H1 (cell line): ENCODE measurements around the gene MAP3K14. TPM values are rescaled to one million over a fixed set of nuclear protein-coding genes. Genes with fewer than 3 reads are reported as not detected.

ENCODE experiments used
- CTCF ChIA-PET: fragments of 300-600 bp; sonication (Branson Sonifier 250); formaldehyde crosslinking; loops from one replicate; lab custom pipeline; 2021; ENCODE audit not compliant: partially characterized antibody; lab: Charles Lee
- POLR2A ChIA-PET: fragments of 300-600 bp; sonication (Branson Sonifier 250); formaldehyde crosslinking; loops from one replicate; lab custom pipeline; 2021; ENCODE audit warnings: inconsistent platforms; ENCODE audit not compliant: partially characterized antibody; lab: Charles Lee
- DNase-seq, 2 experiments: peaks; one replicate each; pipeline versions ENCODE4 v3.0.0 to v3.0.0-alpha.2; 2010 to 2022; ENCODE audit warnings: low spot score in 2 of 2, low read depth in 1 of 2, mixed read lengths in 1 of 2
- FAIRE-seq: peaks from 2 replicates; lab custom pipeline; 2011; peaks lifted over from hg19 to GRCh38; lab: Jason Lieb, UNC
- H2AFZ ChIP-seq: 2 replicates; pipeline ENCODE4 v1.8.1; 2012; ENCODE audit warnings: low read length, inconsistent platforms
- H2AK5ac ChIP-seq: 2 replicates; pipeline ENCODE4 v1.6.1; 2013; ENCODE audit warnings: low read depth, low read length
- H2BK120ac ChIP-seq: replicated peaks from 2 replicates; pipeline ENCODE3; 2013; ENCODE audit warnings: low read depth, low read length, inconsistent platforms
- H2BK12ac ChIP-seq: 2 replicates; pipeline ENCODE4 v1.6.1; 2013; ENCODE audit warnings: low read depth, low read length
- H2BK15ac ChIP-seq: 2 replicates; pipeline ENCODE4 v1.6.1; 2013; ENCODE audit warnings: low read length
- H2BK20ac ChIP-seq: 2 replicates; pipeline ENCODE4 v1.6.1; 2013; ENCODE audit warnings: low read length
- H2BK5ac ChIP-seq: 2 replicates; pipeline ENCODE4 v1.6.1; 2013; ENCODE audit warnings: low read depth, low read length
- H3K14ac ChIP-seq: 2 replicates; pipeline ENCODE4 v1.6.1; 2013; ENCODE audit warnings: inconsistent platforms; ENCODE audit not compliant: insufficient read length
- H3K18ac ChIP-seq: 2 replicates; pipeline ENCODE4 v1.6.1; 2013; ENCODE audit warnings: low read length; ENCODE audit errors: extremely low read depth
- H3K23ac ChIP-seq: 2 replicates; pipeline ENCODE4 v1.6.1; 2013; ENCODE audit warnings: inconsistent platforms; ENCODE audit not compliant: insufficient read length
- H3K23me2 ChIP-seq: 2 replicates; pipeline ENCODE4 v1.6.1; 2013; ENCODE audit warnings: low read depth, low read length
- H3K27ac ChIP-seq: 2 replicates; pipeline ENCODE4 v1.6.1; 2011; ENCODE audit warnings: low read depth, low read length, inconsistent platforms
- H3K27me3 ChIP-seq, 4 experiments: replicated peaks in 1 of 4; 1 replicate in 1 of 4; 2 replicates in 3 of 4; pipeline versions ENCODE4 v1.6.1 to v1.8.1; 2011 to 2013; ENCODE audit warnings: low read length in 3 of 4, mild to moderate bottlenecking in 3 of 4, inconsistent platforms in 2 of 4, mixed read lengths in 2 of 4, moderate library complexity in 1 of 4; ENCODE audit not compliant: control insufficient read depth in 3 of 4, insufficient read depth in 3 of 4; ENCODE audit errors: extremely low read depth in 1 of 4
- H3K36me3 ChIP-seq, 4 experiments: 2 replicates each; pipeline versions ENCODE4 v1.6.1 to v1.8.1; 2011 to 2013; ENCODE audit warnings: mild to moderate bottlenecking in 4 of 4, low read length in 3 of 4, moderate library complexity in 2 of 4, control low read depth in 1 of 4, inconsistent platforms in 1 of 4; ENCODE audit not compliant: insufficient read depth in 4 of 4, control insufficient read depth in 2 of 4
- H3K4ac ChIP-seq: replicated peaks from 2 replicates; pipeline ENCODE3; 2013; ENCODE audit warnings: low read length, low read depth, mixed read lengths, inconsistent platforms; ENCODE audit not compliant: insufficient read length
- H3K4me1 ChIP-seq, 4 experiments: replicated peaks in 1 of 4; 1 replicate in 1 of 4; 2 replicates in 3 of 4; pipeline versions ENCODE4 v1.6.1 to v1.8.1; 2011 to 2013; ENCODE audit warnings: low read length in 3 of 4, inconsistent platforms in 2 of 4, mixed read lengths in 1 of 4; ENCODE audit not compliant: insufficient read depth in 4 of 4, control insufficient read depth in 3 of 4
- H3K4me2 ChIP-seq, 2 experiments: 2 replicates each; pipeline versions ENCODE4 v1.6.1 to v1.8.1; 2011 to 2013; ENCODE audit warnings: low read depth in 2 of 2, low read length in 2 of 2, control low read depth in 1 of 2, inconsistent platforms in 1 of 2, mild to moderate bottlenecking in 1 of 2; ENCODE audit not compliant: insufficient read depth in 1 of 2
- H3K4me3 ChIP-seq, 4 experiments: fragments of 200-600, 300-600 bp in 1 of 4; sonication (generic), shearing (Covaris generic), sonication (Bioruptor Twin) in 1 of 4; 2 replicates each; pipeline versions ENCODE4 v1.5.1 to v1.8.1; 2011 to 2016; ENCODE audit warnings: low read length in 4 of 4, low read depth in 3 of 4, control low read depth in 2 of 4, inconsistent platforms in 2 of 4, mild to moderate bottlenecking in 2 of 4, mixed read lengths in 1 of 4, moderate library complexity in 1 of 4; ENCODE audit not compliant: insufficient read depth in 2 of 4; ENCODE audit errors: extremely low read depth in 1 of 4
- H3K56ac ChIP-seq: replicated peaks from 2 replicates; pipeline ENCODE3; 2013; ENCODE audit warnings: low read depth, mild to moderate bottlenecking, mixed read lengths, low read length, inconsistent platforms; ENCODE audit not compliant: insufficient read length
- H3K79me1 ChIP-seq: 2 replicates; pipeline ENCODE4 v1.6.1; 2013; ENCODE audit warnings: low read depth, low read length, control low read depth
- H3K79me2 ChIP-seq, 2 experiments: 2 replicates each; pipeline versions ENCODE4 v1.6.1 to v1.8.1; 2012 to 2013; ENCODE audit warnings: low read length in 2 of 2, mild to moderate bottlenecking in 2 of 2, inconsistent platforms in 1 of 2; ENCODE audit not compliant: insufficient read depth in 2 of 2, control insufficient read depth in 1 of 2
- H3K9ac ChIP-seq, 4 experiments: replicated peaks in 1 of 4; 1 replicate in 1 of 4; 2 replicates in 3 of 4; pipeline versions ENCODE4 v1.6.1 to v1.8.1; 2011 to 2013; ENCODE audit warnings: low read depth in 3 of 4, low read length in 3 of 4, control low read depth in 2 of 4, mild to moderate bottlenecking in 2 of 4, moderate library complexity in 2 of 4, inconsistent platforms in 1 of 4; ENCODE audit errors: extremely low read depth in 1 of 4
- H3K9me3 ChIP-seq, 2 experiments: 2 replicates each; pipeline versions ENCODE4 v1.6.1 to v1.8.1; 2012 to 2013; ENCODE audit warnings: mild to moderate bottlenecking in 2 of 2, moderate library complexity in 2 of 2, control low read depth in 1 of 2, inconsistent platforms in 1 of 2, low read depth in 1 of 2, low read length in 1 of 2, mixed read lengths in 1 of 2; ENCODE audit not compliant: insufficient read depth in 2 of 2
- H4K20me1 ChIP-seq, 2 experiments: replicated peaks in 1 of 2; 2 replicates each; pipeline versions ENCODE3 to v1.8.1; 2011 to 2013; ENCODE audit warnings: inconsistent platforms in 2 of 2, low read length in 2 of 2, mild to moderate bottlenecking in 1 of 2; ENCODE audit not compliant: insufficient read depth in 2 of 2, control insufficient read depth in 1 of 2
- H4K5ac ChIP-seq: 2 replicates; pipeline ENCODE4 v1.6.1; 2013; ENCODE audit warnings: low read length, low read depth, mixed read lengths, inconsistent platforms; ENCODE audit not compliant: insufficient read length
- H4K8ac ChIP-seq: 2 replicates; pipeline ENCODE4 v1.8.0; 2013; ENCODE audit warnings: mild to moderate bottlenecking, moderate library complexity, low read length, inconsistent platforms; ENCODE audit not compliant: insufficient read depth; ENCODE audit errors: extremely low read depth
- H4K91ac ChIP-seq: replicated peaks from 2 replicates; pipeline ENCODE3; 2013; ENCODE audit warnings: low read length, mixed read lengths, inconsistent platforms; ENCODE audit not compliant: insufficient read length
- KDM4A ChIP-seq: IDR thresholded peaks from one replicate; pipeline ENCODE4 v1.7.1; 2012; ENCODE audit warnings: low read depth, mild to moderate bottlenecking, moderate library complexity, low read length, inconsistent platforms; ENCODE audit not compliant: severe bottlenecking
- WGBS, 2 experiments: shearing (Covaris generic) in 1 of 2; methylation state at CpG; one replicate each; pipeline versions ENCODE4 v1.1.6 to v1.1.7; 2013 to 2015; ENCODE audit warnings: low lambda C conversion rate in 2 of 2, mixed read lengths in 2 of 2, inconsistent platforms in 1 of 2, low coverage in 1 of 2, missing lambda C conversion rate in 1 of 2; ENCODE audit not compliant: insufficient replicate concordance in 2 of 2, insufficient coverage in 1 of 2, insufficient read length in 1 of 2; ENCODE audit errors: extremely low coverage in 1 of 2, missing lambda C conversion rate in 1 of 2; 5-methylcytosine and 5-hydroxymethylcytosine counted together
- polyA plus RNA-seq, 7 experiments: library from polyadenylated mRNA; depleted of rRNA in 3 of 7; stranded (reverse) in 5 of 7; unstranded in 2 of 7; fragments of >200 nt in 5 of 7; fragments of 200-250 nt in 2 of 7; gene quantifications; 1 replicate in 5 of 7; 2 replicates in 1 of 7; 4 replicates in 1 of 7; pipeline versions ENCODE4 v1.2.1 to v1.2.3, GENCODE V29; 2011 to 2013; ENCODE audit warnings: missing spikeins in 2 of 7, mixed read lengths in 2 of 7
- total RNA-seq: library from RNA; stranded (reverse); fragmentation: NEBNext Ultra II Directional; extraction: Animal tissue kit (Norgen Biotek cat#: 25700); gene quantifications from 2 replicates; pipeline ENCODE4 v1.2.1, GENCODE V29; 2021

MAP3K14 gene
- total and polyA plus RNA-seq, 2 of the 8 experiments (the other 6 are each of a cell fraction or from before 2014, with no cell fraction given) = 5.2 to 6.1 TPM

GRCh38 chr17:45320931-45321461 is 4.2 kb upstream of the MAP3K14 start:
- Histone ChIP-seq H2BK15ac (0 out of 2 replicates have a peak overlapping the region, but pooled peaks have one; percentile 63), H2BK20ac (no peak overlapping the region), H3K27ac (no peak overlapping the region), H3K4me3 (no peak overlapping the region), H2BK120ac (no peak overlapping the region), H2BK12ac (no peak overlapping the region), H3K14ac (no peak overlapping the region), H3K4me2 (no peak overlapping the region), H3K9me3 (no peaks in the 10 kb centered on the region), H3K27me3 (peaks cover 0 to 2% (median 0%) of the 10 kb centered on the region in 4 experiments; a peak in 3 of 7 replicates), H2AFZ (no peak overlapping the region), H4K5ac (no peak overlapping the region), H4K20me1 (no peaks in the 10 kb centered on the region), H3K9ac (no peak overlapping the region; a peak in 1 of 7 replicates), H3K4me1 (peaks cover 0 to 5% (median 3%) of the 10 kb centered on the region in 4 experiments; a peak in 5 of 7 replicates), H4K91ac (no peak overlapping the region), H3K23ac (no peak overlapping the region), H2AK5ac (no peak overlapping the region), H3K36me3 (no peaks in the 10 kb centered on the region), H3K56ac (no peak overlapping the region), H3K79me2 (peaks cover 0 to 1% of the 10 kb centered on the region in 2 experiments; a peak in 1 of 4 replicates), H4K8ac (no peak overlapping the region), H3K18ac (no peak overlapping the region), H3K4ac (no peak overlapping the region), H2BK5ac (no peak overlapping the region), H3K23me2 (peaks cover 5% of the 10 kb centered on the region; the same call in 1 of the 2 replicates), H3K79me1 (no peaks in the 10 kb centered on the region)
- ChIA-PET CTCF (interaction anchor here (1.0 to 2.6 kb wide), 3 partner anchors 44 to 95 kb away, joined by 3 to 11 read pairs (median 3); no protein-coding TSS in a partner anchor), POLR2A (interaction anchor here (0.6 to 1.8 kb wide), 3 partner anchors 9 to 49 kb away, joined by 3 read pairs; no protein-coding TSS in a partner anchor)
- FAIRE-seq = no peak
- DNase-seq = no peak
- WGBS, 2 experiments = 86% methylated on average over 1 of the region's 1 CpG; no CpG with 5 or more reads in 1 of the 2 experiments
- TF ChIP-seq KDM4A = no peak
